A172 (cell line): ENCODE data around the gene SCN9A. TPM values are rescaled to one million over a fixed set of nuclear protein-coding genes. Genes with fewer than 3 reads are reported as not detected.
A peak's percentile ranks its signal among the peaks of the same experiment; 100 is the strongest.
"Not testable (repeated sequence)": the region's sequence is repeated elsewhere in the genome, so short reads cannot be mapped to it uniquely, and the experiment has no call there.

ENCODE experiments used
- DNase-seq: peaks from one replicate; pipeline ENCODE4 v3.0.0-alpha.2; 2015; ENCODE audit warnings: low spot score
- total RNA-seq: library from RNA; depleted of rRNA; stranded (reverse); fragments of >200 nt; shearing (Covaris generic); gene quantifications from 2 replicates; pipeline ENCODE4 v1.2.3, GENCODE V29; 2014; rRNA removed

Gene SCN9A
- total RNA-seq: 6.3 and 8.2 TPM in 2 replicates

- peak; percentile 78 for DNase-seq
These were observed at the start of gene SCN9A for GRCh38 chr2:166375736-166376487. SCN9A (minus strand) TSS chr2:166375944; CDS start chr2:166311756, 64,188 bp downstream.

GRCh38 chr2:166424841-166425240, 49.1 kb upstream of the SCN9A start:
- no peak for DNase-seq

GRCh38 chr2:166419616-166419934, 43.8 kb upstream of the SCN9A start:
- DNase-seq: peak; percentile 46

- DNase-seq: no peak
These were observed 43.3 kb upstream of the SCN9A start for GRCh38 chr2:166418853-166419615.

- DNase-seq: peak; percentile 46
These were observed 41.9 kb upstream of the SCN9A start for GRCh38 chr2:166417669-166418068.

GRCh38 chr2:166413255-166413654, 37.5 kb upstream of the SCN9A start:
- DNase-seq: no peak

- DNase-seq: peak; percentile 61
These were observed 35.9 kb upstream of the SCN9A start for GRCh38 chr2:166411473-166412230.

GRCh38 chr2:166410828-166411472, 35.2 kb upstream of the SCN9A start:
- peak; percentile 86 for DNase-seq

- DNase-seq: not testable (repeated sequence)
These were observed 32.0 kb upstream of the SCN9A start for GRCh38 chr2:166407746-166408145.

GRCh38 chr2:166406374-166406773, 30.6 kb upstream of the SCN9A start:
- DNase-seq: no peak

GRCh38 chr2:166405569-166405926, 29.8 kb upstream of the SCN9A start:
- DNase-seq: no peak

- DNase-seq: no peak
These were observed 29.3 kb upstream of the SCN9A start for GRCh38 chr2:166404831-166405568.

GRCh38 chr2:166394245-166394644, 18.5 kb upstream of the SCN9A start:
- no peak for DNase-seq

- no peak for DNase-seq
These were observed 17.3 kb upstream of the SCN9A start for GRCh38 chr2:166393008-166393407.

- no peak for DNase-seq
These were observed 12.8 kb upstream of the SCN9A start for GRCh38 chr2:166388481-166389070.

GRCh38 chr2:166385313-166385712, 9.6 kb upstream of the SCN9A start:
- DNase-seq: no peak

GRCh38 chr2:166384774-166385173, 9.0 kb upstream of the SCN9A start:
- DNase-seq: peak; percentile 19

- no peak for DNase-seq
These were observed 6.7 kb upstream of the SCN9A start for GRCh38 chr2:166382448-166382847.

- no peak for DNase-seq
These were observed 4.9 kb upstream of the SCN9A start for GRCh38 chr2:166380615-166381014.

GRCh38 chr2:166376873-166377272, 1.1 kb upstream of the SCN9A start:
- no peak for DNase-seq

- DNase-seq: no peak
These were observed 714 bp upstream of the SCN9A start for GRCh38 chr2:166376488-166376828.
